Transverse colon (tissue), 4 donors: ENCODE measurements around the gene TRMT61A. TPM values are rescaled to one million over a fixed set of nuclear protein-coding genes. Genes with fewer than 3 reads are reported as not detected.

Experiments used
- DNase-seq: peaks from one replicate; pipeline ENCODE4 v3.0.0-alpha.2; 2019
- H3K27ac ChIP-seq, 4 donors: fragments of 200-600 bp; sonication (generic); 2 replicates each; pipeline ENCODE4 v1.5.1; 2016 to 2018; ENCODE audit warnings: inconsistent platforms in 4 of 4
- H3K27me3 ChIP-seq: fragments of 200-600 bp; sonication (generic); 2 replicates; pipeline ENCODE4 v1.5.1; 2017; ENCODE audit warnings: inconsistent platforms
- H3K36me3 ChIP-seq, 4 donors: fragments of 200-600 bp; sonication (generic); 2 replicates each; pipeline ENCODE4 v1.5.1; 2017 to 2019; ENCODE audit warnings: inconsistent platforms in 4 of 4
- H3K4me1 ChIP-seq, 4 donors: fragments of 200-600 bp; sonication (generic); 2 replicates each; pipeline ENCODE4 v1.5.1; 2017 to 2020; ENCODE audit warnings: inconsistent platforms in 4 of 4
- H3K4me3 ChIP-seq, 4 donors: fragments of 200-600 bp; sonication (generic); 1 replicate in 1 of 4; 2 replicates in 3 of 4; pipeline versions ENCODE4 v1.5.1 to v1.6.1; 2017 to 2019; ENCODE audit warnings: inconsistent platforms in 4 of 4
- H3K9me3 ChIP-seq, 2 donors: fragments of 200-600 bp; sonication (generic); 2 replicates each; pipeline ENCODE4 v1.5.1; 2017 to 2019; ENCODE audit warnings: inconsistent platforms in 2 of 2
- EP300 ChIP-seq: sonication (generic); formaldehyde crosslinking; IDR thresholded peaks from one replicate; pipeline ENCODE4 v1.6.1; 2017; ENCODE audit warnings: antibody characterized with exemption, low read depth
- POLR2A ChIP-seq: fragments of 450-650 bp; IDR thresholded peaks from one replicate; pipeline ENCODE4 v1.6.1; 2016; ENCODE audit warnings: antibody characterized with exemption, mild to moderate bottlenecking, moderate library complexity
- POLR2AphosphoS5 ChIP-seq, 3 donors: sonication (generic); formaldehyde crosslinking; IDR thresholded peaks; one replicate each; pipeline ENCODE4 v1.6.1; 2016; ENCODE audit warnings: antibody characterized with exemption in 3 of 3
- WGBS, 2 donors: methylation state at CpG; one replicate each; pipeline ENCODE4 v1.1.5; 2018; ENCODE audit warnings: low coverage in 1 of 2; 5-methylcytosine and 5-hydroxymethylcytosine counted together
- in situ Hi-C, 4 donors: fragments of 200-750 bp; cut with MboI; loops; one replicate each; pipeline versions ENCODE4 v1.15.0 to v1.15.1; 2017; ENCODE audit warnings: low sequenced_read_pairs in 3 of 4, low pct_ligation_motif_present in 1 of 4, low pct_unique_long_range_greater_than_20kb in 1 of 4
- intact Hi-C: fragments of 100-400 bp; cut with DNase I; formaldehyde crosslinking; loops from one replicate; pipeline ENCODE4 v1.15.1; 2023; ENCODE audit warnings: low total_unique reads
- total RNA-seq, 4 donors: library from RNA; depleted of rRNA; stranded (reverse); fragments of >200 nt; gene quantifications; one replicate each; pipeline ENCODE4 v1.1.0, GENCODE V29; 2016
- TF ChIP-seq, protein P1 (sequence below), 5 experiments: fragments of 200-600 bp in 3 of 5; fragments of 450-650 bp in 2 of 5; sonication (generic) in 3 of 5; IDR thresholded peaks; 1 replicate in 2 of 5; 2 replicates in 3 of 5; pipeline ENCODE4 v1.5.1; 2016 to 2017; ENCODE audit warnings: antibody characterized with exemption in 5 of 5, inconsistent platforms in 3 of 5, mild to moderate bottlenecking in 2 of 5, moderate library complexity in 1 of 5

Gene TRMT61A
- total RNA-seq, 4 donors from 2014 or later = 12.2 to 38.2 (median 14.1) TPM

DNA sequence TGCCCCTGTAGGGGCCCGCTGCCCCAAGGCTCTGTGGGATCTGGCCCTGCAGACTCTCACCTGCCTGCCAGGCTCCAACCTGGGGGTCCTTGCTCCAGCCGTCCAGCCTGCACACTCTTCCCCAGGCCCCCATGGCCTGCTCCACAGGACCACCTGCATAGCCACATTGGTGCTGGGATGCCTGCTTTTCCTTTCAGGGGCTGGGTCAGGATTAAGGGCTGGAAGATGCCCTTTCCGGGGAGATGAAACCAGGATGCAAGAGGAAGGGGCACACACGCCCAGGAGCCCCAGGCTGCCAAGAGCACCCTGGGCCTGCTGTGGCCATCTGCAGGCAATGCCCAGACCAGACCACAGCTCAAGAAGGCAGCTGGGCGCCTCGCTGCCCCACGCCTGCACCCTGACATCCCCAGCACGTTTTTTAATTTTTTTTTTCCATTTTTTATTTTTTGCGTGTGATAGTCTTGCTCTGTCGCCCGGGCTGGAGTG lies 18.5 kb downstream of the TRMT61A start:
- in situ Hi-C loops (loop anchor here in 1 of 4 donors (5.0 kb wide), 1 partner anchor 45 kb away; no protein-coding TSS in a partner anchor), intact Hi-C loops (loop anchor here (2.0 kb wide), 1 partner anchor 29 kb away; no protein-coding TSS in a partner anchor)
- Histone ChIP-seq H3K27me3 (no peaks in the 10 kb centered on the region), H3K4me1 (peaks cover 43 to 62% (median 53%) of the 10 kb centered on the region in 4 donors), H3K9me3 (no peaks in the 10 kb centered on the region), H3K27ac (no peak overlapping the region), H3K4me3 (no peak overlapping the region), H3K36me3 (no peaks in the 10 kb centered on the region)
- DNase-seq = no peak
- 85 to 94% methylated on average over 6 to 11 of the region's 11 CpGs for WGBS, 2 donors
- TF ChIP-seq POLR2A (no peak), POLR2AphosphoS5 (IDR thresholded peaks at IDR 0.05) (no peak), EP300 (no peak)
- TF ChIP-seq, protein P1, sequence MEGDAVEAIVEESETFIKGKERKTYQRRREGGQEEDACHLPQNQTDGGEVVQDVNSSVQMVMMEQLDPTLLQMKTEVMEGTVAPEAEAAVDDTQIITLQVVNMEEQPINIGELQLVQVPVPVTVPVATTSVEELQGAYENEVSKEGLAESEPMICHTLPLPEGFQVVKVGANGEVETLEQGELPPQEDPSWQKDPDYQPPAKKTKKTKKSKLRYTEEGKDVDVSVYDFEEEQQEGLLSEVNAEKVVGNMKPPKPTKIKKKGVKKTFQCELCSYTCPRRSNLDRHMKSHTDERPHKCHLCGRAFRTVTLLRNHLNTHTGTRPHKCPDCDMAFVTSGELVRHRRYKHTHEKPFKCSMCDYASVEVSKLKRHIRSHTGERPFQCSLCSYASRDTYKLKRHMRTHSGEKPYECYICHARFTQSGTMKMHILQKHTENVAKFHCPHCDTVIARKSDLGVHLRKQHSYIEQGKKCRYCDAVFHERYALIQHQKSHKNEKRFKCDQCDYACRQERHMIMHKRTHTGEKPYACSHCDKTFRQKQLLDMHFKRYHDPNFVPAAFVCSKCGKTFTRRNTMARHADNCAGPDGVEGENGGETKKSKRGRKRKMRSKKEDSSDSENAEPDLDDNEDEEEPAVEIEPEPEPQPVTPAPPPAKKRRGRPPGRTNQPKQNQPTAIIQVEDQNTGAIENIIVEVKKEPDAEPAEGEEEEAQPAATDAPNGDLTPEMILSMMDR (IDR thresholded peaks at IDR 0.05) = no peak

GRCh38 chr14:103547941-103548462 lies 19.0 kb downstream of the TRMT61A start:
- in situ Hi-C loops = loop anchor here in 1 of 4 donors (5.0 kb wide), 1 partner anchor 46 kb away; no protein-coding TSS in a partner anchor
- peak overlapping the region in 1 of 4 donors; percentile 81 for H3K27ac ChIP-seq
- no peak for DNase-seq
- H3K27me3 ChIP-seq = no peaks in the 10 kb centered on the region
- intact Hi-C loops = loop anchor here (1.0 to 2.0 kb wide), 2 partner anchors 29 to 48 kb away; no protein-coding TSS in a partner anchor
- WGBS, 2 donors = 85 to 100% methylated on average over 2 to 16 of the region's 18 CpGs
- no peak for TF ChIP-seq EP300
- TF ChIP-seq, protein P1 (IDR thresholded peaks at IDR 0.05) = no peak
- TF ChIP-seq POLR2A = no peak
- H3K36me3 ChIP-seq = no peaks in the 10 kb centered on the region
- peaks cover 38 to 62% (median 48%) of the 10 kb centered on the region in 4 donors for H3K4me1 ChIP-seq
- no peak overlapping the region for H3K4me3 ChIP-seq
- no peaks in the 10 kb centered on the region for H3K9me3 ChIP-seq

GRCh38 chr14:103548463-103549351 lies 19.7 kb downstream of the TRMT61A start:
- in situ Hi-C loops = loop anchor here in 1 of 4 donors (5.0 kb wide), 1 partner anchor 46 kb away; no protein-coding TSS in a partner anchor
- WGBS, 2 donors = 91% methylated on average over 27 of the region's 27 CpGs; no CpG with 5 or more reads in 1 of the 2 donors
- peak; percentile 7 for DNase-seq
- TF ChIP-seq POLR2AphosphoS5 (IDR thresholded peaks at IDR 0.05) (no peak), EP300 (no peak), POLR2A (no peak)
- TF ChIP-seq, protein P1 (IDR thresholded peaks at IDR 0.05) = no peak
- Histone ChIP-seq H3K27me3 (no peaks in the 10 kb centered on the region), H3K9me3 (no peaks in the 10 kb centered on the region), H3K36me3 (no peaks in the 10 kb centered on the region), H3K4me3 (no peak overlapping the region), H3K27ac (peak overlapping the region; percentile 72 to 89 (median 82)), H3K4me1 (peaks cover 31 to 54% (median 41%) of the 10 kb centered on the region in 4 donors)
- intact Hi-C loops = loop anchor here (1.0 kb wide), 1 partner anchor 48 kb away; no protein-coding TSS in a partner anchor
